KMS-11 (cell line): ENCODE measurements around the gene FGF22.

Experiments used
- H2AFZ ChIP-seq: fragments of 200-600 bp; sonication (generic); 2 replicates; pipeline ENCODE4 v1.6.1; 2016; ENCODE audit warnings: antibody characterized with exemption, mixed run types, low read depth
- H3K27ac ChIP-seq: fragments of 200-600 bp; sonication (generic); 2 replicates; pipeline ENCODE4 v1.6.1; 2016; ENCODE audit warnings: mild to moderate bottlenecking, mixed run types
- H3K27me3 ChIP-seq: fragments of 200-600 bp; sonication (generic); 2 replicates; pipeline ENCODE4 v1.6.1; 2017; ENCODE audit warnings: mild to moderate bottlenecking, low read depth, mixed run types, moderate library complexity; ENCODE audit not compliant: insufficient read depth
- H3K36me3 ChIP-seq: fragments of 200-600 bp; sonication (generic); 2 replicates; pipeline ENCODE4 v1.6.1; 2017; ENCODE audit warnings: mild to moderate bottlenecking, mixed run types; ENCODE audit not compliant: insufficient read depth
- H3K4me1 ChIP-seq: fragments of 200-600 bp; sonication (generic); 2 replicates; pipeline ENCODE4 v1.6.1; 2016; ENCODE audit warnings: mild to moderate bottlenecking, low read depth, mixed run types; ENCODE audit not compliant: poor library complexity, severe bottlenecking
- H3K4me2 ChIP-seq: fragments of 200-600 bp; sonication (generic); 2 replicates; pipeline ENCODE4 v1.7.0; 2016; ENCODE audit warnings: mild to moderate bottlenecking, mixed run types
- H3K4me3 ChIP-seq: fragments of 200-600 bp; sonication (generic); IDR thresholded peaks from 2 replicates; pipeline ENCODE4 v1.6.1; 2017; ENCODE audit warnings: low read depth, low read length, mixed read lengths; ENCODE audit not compliant: insufficient read depth
- H3K79me2 ChIP-seq: fragments of 200-600 bp; sonication (generic); 2 replicates; pipeline ENCODE4 v1.6.1; 2016; ENCODE audit warnings: low read depth, mixed run types; ENCODE audit not compliant: insufficient read depth
- H3K9ac ChIP-seq: fragments of 200-600 bp; sonication (generic); 2 replicates; pipeline ENCODE4 v1.6.1; 2016; ENCODE audit warnings: mild to moderate bottlenecking, mixed run types
- H4K20me1 ChIP-seq: fragments of 200-600 bp; sonication (generic); 2 replicates; pipeline ENCODE4 v1.6.1; 2016; ENCODE audit warnings: mild to moderate bottlenecking, mixed run types; ENCODE audit not compliant: insufficient read depth
- CTCF ChIP-seq: fragments of 200-600 bp; sonication (generic); conservative IDR thresholded peaks from 2 replicates; pipeline ENCODE4 v1.6.1; 2017; ENCODE audit warnings: low read depth, mild to moderate bottlenecking, antibody characterized with exemption, low read length, moderate library complexity, mixed read lengths

FGF22 gene

GRCh38 chr19:617551-618246 is 22.0 kb upstream of the FGF22 start:
- H3K9ac ChIP-seq = no peak overlapping the region
- H3K27ac ChIP-seq = no peak overlapping the region
- H3K4me1 ChIP-seq = no peaks in the 10 kb centered on the region
- no peaks in the 10 kb centered on the region for H3K79me2 ChIP-seq
- H3K4me2 ChIP-seq = no peak overlapping the region
- no peak overlapping the region for H2AFZ ChIP-seq
- TF ChIP-seq CTCF = no peak
- H3K27me3 ChIP-seq = no peaks in the 10 kb centered on the region
- H4K20me1 ChIP-seq = no peaks in the 10 kb centered on the region
- no peak overlapping the region for H3K4me3 ChIP-seq
- H3K36me3 ChIP-seq = no peaks in the 10 kb centered on the region

- Histone ChIP-seq H2AFZ (no peak overlapping the region), H3K4me1 (no peaks in the 10 kb centered on the region), H3K27ac (no peak overlapping the region), H3K27me3 (no peaks in the 10 kb centered on the region), H3K9ac (no peak overlapping the region), H3K79me2 (no peaks in the 10 kb centered on the region), H3K4me3 (no peak overlapping the region), H4K20me1 (no peaks in the 10 kb centered on the region), H3K36me3 (no peaks in the 10 kb centered on the region), H3K4me2 (no peak overlapping the region)
- TF ChIP-seq CTCF = no peak
These were observed 21.4 kb upstream of the FGF22 start for GRCh38 chr19:618247-618619.

GRCh38 chr19:618674-619285 is 20.9 kb upstream of the FGF22 start:
- H3K27ac ChIP-seq = no peak overlapping the region
- no peaks in the 10 kb centered on the region for H3K79me2 ChIP-seq
- no peak for TF ChIP-seq CTCF
- no peak overlapping the region for H3K9ac ChIP-seq
- no peak overlapping the region for H3K4me2 ChIP-seq
- no peaks in the 10 kb centered on the region for H3K36me3 ChIP-seq
- H4K20me1 ChIP-seq = no peaks in the 10 kb centered on the region
- no peak overlapping the region for H3K4me3 ChIP-seq
- H3K4me1 ChIP-seq = no peaks in the 10 kb centered on the region
- H3K27me3 ChIP-seq = no peaks in the 10 kb centered on the region
- no peak overlapping the region for H2AFZ ChIP-seq

GRCh38 chr19:619286-620002 is 20.2 kb upstream of the FGF22 start:
- no peak overlapping the region for H3K27ac ChIP-seq
- no peaks in the 10 kb centered on the region for H3K4me1 ChIP-seq
- H3K4me2 ChIP-seq = no peak overlapping the region
- no peaks in the 10 kb centered on the region for H3K36me3 ChIP-seq
- no peaks in the 10 kb centered on the region for H3K79me2 ChIP-seq
- H3K27me3 ChIP-seq = no peaks in the 10 kb centered on the region
- H2AFZ ChIP-seq = no peak overlapping the region
- no peaks in the 10 kb centered on the region for H4K20me1 ChIP-seq
- no peak overlapping the region for H3K4me3 ChIP-seq
- no peak overlapping the region for H3K9ac ChIP-seq
- no peak for TF ChIP-seq CTCF
